Stimulated activated CD8-positive, alpha-beta memory T cell treated with anti-CD3 and anti-CD28 coated beads, Interleukin-7, amount 100 ng/mL, for 48 hours (primary cell): ENCODE data around the gene MRPL27.

Source experiments
- DNase-seq, 2 donors: peaks; one replicate each; pipeline ENCODE4 v3.0.0-alpha.2; 2020; ENCODE audit warnings: low read depth in 1 of 2; ENCODE audit errors: extremely low read depth in 1 of 2

The MRPL27 gene

DNA sequence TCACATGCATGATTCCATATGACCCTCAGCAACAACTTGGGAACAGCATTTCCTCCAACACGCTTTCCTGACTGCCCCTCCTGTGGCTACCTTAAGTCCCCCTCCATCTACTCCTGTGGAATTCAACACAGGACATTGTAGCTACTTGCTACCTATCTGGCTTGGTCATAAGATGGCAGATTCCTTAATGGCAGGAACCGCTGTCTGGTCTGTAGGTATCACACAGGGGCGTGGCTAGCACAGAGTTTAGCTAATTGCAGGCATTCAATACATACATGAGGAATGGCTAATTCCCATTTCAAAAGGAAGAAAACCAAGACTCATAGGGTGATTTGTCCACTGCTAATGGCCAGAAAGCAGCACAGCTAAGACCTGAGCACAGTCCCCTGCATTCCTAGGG lies 15.7 kb upstream of the MRPL27 start:
- no peak for DNase-seq

GRCh38 chr17:50386510-50386909 lies 13.5 kb upstream of the MRPL27 start:
- no peak for DNase-seq

DNA sequence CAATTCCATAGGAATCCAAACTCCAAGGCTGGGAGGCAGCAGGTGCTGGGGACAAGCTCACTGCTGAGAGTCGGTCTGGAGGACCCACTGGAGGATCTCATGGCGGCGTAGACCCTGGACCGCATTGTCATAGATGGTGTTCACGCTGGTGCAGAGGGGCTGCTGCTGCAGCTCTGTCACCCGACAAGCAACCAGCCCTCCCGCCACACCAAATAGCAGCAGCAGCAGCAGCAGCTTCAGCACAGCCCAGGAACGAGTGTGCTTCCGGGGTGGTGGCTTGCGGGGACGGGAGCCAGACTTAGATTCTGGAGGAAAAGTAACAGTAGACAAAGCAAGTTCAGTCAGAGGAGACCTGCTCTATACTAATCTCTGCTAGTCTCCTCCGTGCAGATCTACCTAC lies 9.9 kb upstream of the MRPL27 start:
- DNase-seq = no peak

- DNase-seq = no peak
These were observed 8.9 kb upstream of the MRPL27 start for GRCh38 chr17:50381920-50382319.

DNA sequence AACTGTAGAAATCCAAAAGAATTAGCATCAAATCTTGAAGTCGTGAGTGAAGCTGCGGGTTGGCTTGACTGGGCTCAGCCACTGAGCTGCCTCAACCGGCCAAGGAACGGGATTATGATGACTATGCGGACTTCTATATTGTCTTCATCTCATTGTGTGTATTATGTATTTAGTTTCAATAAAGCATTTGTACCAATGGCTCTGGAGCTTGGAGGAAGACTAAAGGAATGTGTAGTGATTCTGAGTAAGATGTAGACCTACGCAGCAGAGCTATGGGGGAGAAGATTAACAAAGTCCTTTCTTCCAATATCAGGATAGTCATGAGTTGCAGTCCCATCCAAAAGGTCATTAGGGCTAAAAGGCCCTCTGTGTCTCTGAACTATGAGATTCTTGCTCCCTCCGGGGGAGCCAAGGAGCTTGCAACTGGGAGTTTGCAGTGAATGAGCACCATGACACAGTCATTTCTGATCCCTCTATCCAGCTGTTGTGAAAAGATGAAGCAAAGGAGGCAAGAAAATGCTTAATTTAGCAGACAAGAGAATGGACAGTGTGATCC lies 8.4 kb upstream of the MRPL27 start:
- DNase-seq = no peak

- no peak for DNase-seq
These were observed 7.6 kb upstream of the MRPL27 start for GRCh38 chr17:50380369-50381259.

DNA sequence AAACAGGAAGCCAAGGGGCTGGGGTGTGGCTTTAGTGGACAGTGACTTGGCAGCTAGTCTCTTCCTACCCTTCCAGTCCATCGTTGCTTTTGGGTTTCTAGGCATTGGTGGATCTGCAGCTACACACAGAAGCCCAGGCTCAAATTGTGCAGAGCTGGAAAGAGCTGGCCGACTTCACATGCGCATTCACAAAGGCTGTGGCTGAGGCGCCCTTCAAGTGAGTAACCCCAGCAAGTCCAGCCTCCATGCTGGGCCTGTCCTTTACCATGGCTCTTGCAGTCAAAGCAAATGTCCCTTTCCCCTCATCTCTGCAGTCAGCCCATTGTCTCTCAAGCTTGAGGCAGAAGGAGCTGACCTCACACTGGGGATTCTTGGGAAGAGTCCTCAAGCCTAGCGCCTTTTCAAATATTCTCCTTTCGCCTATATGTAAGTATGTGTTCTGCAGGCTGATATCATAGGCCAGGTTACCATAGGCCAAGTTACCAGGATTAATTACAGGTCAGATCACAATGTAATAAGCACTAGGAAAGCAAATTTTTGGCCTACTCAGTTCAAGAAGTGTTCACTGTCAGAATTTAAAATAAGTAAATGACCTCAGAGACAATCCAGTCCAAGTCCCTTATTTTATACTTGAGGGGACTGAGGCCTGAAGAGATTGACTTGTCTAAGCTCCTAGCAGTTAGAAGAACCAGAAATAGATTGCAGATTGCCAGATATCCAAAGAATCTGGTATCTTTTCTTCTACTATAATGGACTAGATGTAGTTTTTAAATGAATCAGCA lies 6.6 kb upstream of the MRPL27 start:
- no peak for DNase-seq

DNA sequence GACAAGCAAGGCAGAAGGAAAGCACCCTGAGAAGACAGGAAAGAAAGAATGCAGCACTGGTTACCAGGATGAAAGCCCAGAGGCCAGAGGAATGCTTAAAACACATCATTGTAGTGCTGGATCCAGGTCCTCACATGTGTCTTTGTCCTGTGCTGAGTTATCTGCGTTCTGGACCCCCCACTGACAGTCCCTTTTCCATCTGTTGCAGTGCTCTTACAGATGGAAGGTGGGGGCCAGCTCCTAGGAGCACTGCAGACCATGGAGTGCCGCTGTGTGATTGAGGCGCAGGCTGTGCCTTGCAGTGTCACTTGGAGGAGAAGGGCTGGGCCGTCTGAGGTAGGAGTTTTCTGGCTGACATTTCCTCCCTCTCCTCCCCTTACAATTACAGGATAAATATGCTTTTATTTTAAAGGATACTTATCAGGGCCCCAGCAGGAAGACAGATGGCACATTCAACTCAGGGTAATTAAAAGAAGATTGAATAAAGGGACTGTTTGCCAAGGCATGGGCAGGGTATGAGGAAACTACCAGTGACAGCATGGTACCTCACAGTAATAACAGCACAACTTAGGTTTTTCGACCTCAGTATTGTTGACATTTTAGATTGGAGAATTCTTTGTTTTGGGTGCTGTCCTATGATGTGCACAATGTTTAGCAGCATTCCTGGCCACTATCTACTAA lies 3.0 kb upstream of the MRPL27 start:
- DNase-seq = no peak

DNA sequence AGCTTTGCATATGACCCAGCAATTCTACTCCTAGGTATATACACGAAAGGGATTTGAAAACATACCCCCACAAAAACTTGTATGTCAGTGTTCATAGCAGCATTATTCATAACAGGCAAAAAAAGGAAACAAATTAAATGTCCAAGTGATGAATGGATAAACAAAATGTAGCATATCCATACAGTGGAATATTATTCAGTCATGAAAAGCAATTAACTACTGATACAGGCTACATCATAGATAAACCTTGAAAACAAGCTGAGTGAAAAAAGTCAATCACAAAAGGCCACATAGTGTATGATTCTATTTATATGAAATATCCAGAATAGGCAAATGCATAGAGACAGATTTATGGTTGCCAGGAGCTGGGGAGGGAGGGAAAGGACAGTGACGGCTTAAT lies 721 bp upstream of the MRPL27 start:
- DNase-seq = no peak

DNA sequence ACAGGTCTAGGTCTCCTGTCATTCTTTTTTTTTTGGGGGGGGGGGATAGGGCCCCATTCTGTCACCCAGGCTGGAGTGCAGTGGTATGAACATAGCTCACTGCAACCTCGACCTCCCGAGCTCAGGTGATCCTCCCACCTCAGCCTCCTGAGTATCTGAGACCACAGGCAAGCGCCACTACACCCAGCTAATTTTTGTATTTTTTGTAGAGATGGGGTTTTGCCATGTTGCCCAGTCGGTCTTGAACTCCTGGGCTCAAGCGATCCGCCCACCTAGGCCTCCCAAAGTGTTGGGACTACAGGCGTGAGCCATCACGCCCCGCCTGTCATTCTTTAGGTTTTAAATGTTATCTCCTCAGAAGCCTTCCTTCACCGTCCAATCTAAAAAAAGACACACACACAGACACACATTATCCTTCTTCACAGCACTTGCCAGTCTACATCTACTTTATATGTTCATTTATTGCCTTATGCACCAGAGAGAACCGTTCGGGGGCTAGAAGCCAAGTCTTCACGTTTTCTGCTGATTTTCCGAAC lies 694 bp downstream of the MRPL27 start:
- DNase-seq = no peak

- DNase-seq = no peak
These were observed 1.5 kb downstream of the MRPL27 start for GRCh38 chr17:50371526-50371925.

DNA sequence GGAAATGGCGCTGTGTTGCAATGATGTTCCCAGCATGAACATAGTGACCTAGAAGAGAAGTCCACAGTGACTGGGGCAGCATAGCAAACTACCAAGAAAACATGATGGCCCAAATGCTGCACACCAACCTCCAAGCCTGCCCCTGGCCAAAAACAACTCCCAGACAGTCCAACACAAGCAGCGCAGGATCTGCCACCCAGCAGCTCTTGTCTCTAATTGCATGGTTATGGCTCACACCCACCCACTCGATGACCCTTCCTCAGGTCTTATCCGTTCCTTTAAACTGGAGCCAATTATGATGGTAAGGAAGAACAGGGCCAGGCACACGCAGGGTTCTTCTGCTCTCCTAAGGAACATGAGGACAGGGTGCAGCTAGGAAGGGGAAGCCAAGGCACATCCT lies 2.9 kb downstream of the MRPL27 start:
- no peak for DNase-seq

- DNase-seq = no peak
These were observed 5.6 kb downstream of the MRPL27 start for GRCh38 chr17:50367401-50367800.

GRCh38 chr17:50365649-50366393 lies 7.2 kb downstream of the MRPL27 start:
- no peak for DNase-seq

DNA sequence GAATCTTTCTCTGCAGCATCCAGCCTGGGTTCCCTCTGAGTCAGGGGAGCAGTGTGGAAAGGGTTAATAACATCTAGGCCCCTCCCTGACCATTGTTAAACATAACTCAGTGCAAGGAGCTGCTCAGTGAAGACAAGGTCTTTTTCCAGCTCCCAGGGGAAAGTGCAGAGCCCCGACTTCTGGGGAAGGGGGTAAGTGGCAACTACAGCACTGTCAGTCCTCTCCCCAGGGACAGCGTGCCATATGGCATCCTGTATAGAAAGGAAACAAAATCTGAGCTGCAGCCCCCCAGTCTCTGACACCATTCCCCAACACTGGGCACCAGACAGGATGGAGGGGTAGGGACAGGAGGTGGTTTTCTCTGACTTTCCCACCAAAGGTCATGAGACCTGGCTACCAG lies 7.8 kb downstream of the MRPL27 start:
- no peak for DNase-seq

DNA sequence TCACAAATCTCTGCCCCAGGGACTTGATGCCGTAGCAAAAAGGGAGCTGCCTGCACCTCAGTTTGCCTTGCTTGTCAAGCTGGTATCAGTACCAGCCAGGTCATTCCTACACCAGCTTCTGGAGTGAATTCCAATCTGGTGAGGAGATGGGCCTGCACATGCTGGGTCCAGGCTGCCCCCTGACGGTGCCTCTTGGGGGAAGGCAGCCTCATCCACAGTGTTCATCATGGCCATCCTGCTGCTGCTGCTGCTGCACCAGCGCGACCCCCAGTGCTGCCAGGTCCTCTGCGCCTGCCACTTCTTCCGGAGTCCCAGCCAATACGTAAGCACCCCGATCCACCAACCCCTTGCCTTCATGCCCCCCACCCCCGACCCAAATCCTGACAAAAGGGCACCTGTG lies 8.3 kb downstream of the MRPL27 start:
- DNase-seq = no peak

- no peak for DNase-seq
These were observed 8.9 kb downstream of the MRPL27 start for GRCh38 chr17:50364061-50364458.

GRCh38 chr17:50363217-50364060 lies 9.5 kb downstream of the MRPL27 start:
- no peak for DNase-seq

DNA sequence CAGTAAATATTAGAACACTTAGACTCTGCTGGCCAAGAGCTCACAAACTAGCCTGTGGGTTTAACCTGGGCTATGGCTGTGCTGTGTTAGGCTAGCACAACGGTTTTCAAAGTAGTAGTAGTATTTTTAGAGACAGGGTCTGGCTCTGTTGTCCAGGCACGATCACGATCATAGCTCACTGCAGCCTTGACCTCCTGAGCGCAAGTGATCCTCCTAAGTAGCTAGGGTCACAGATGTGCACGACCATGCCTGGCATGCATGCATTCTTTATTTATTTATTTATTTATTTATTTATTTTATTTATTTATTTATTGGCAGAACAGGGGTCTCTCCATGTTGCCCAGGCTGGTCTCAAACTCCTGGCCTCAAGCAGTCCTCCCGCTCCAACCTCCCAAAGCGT lies 10.3 kb downstream of the MRPL27 start:
- DNase-seq = no peak
